Type B pancreatic cell (in vitro differentiated cells): ENCODE measurements around the gene ZNF217. TPM values are rescaled to one million over a fixed set of nuclear protein-coding genes. Genes with fewer than 3 reads are reported as not detected.
A peak's percentile ranks its signal among the peaks of the same experiment; 100 is the strongest.
"Not testable (repeated sequence)": the region's sequence is repeated elsewhere in the genome, so short reads cannot be mapped to it uniquely, and the experiment has no call there.

Source experiments
- DNase-seq: peaks from one replicate; pipeline ENCODE4 v3.0.0; 2021; ENCODE audit warnings: mixed read lengths; ENCODE audit not compliant: unreplicated experiment; ENCODE audit errors: extremely low spot score
- H3K27ac Mint-ChIP-seq: 2 replicates; pipeline ENCODE4 v1.8.0; 2021; ENCODE audit warnings: mild to moderate bottlenecking, mixed read lengths
- H3K27me3 Mint-ChIP-seq: 2 replicates; pipeline ENCODE4 v1.8.0; 2021; ENCODE audit warnings: mixed read lengths
- H3K36me3 Mint-ChIP-seq: 2 replicates; pipeline ENCODE4 v1.8.0; 2021; ENCODE audit warnings: mixed read lengths
- H3K4me1 Mint-ChIP-seq: one replicate; pipeline ENCODE4 v1.8.0; 2021; ENCODE audit warnings: mixed read lengths; ENCODE audit not compliant: unreplicated experiment
- H3K4me3 Mint-ChIP-seq: 2 replicates; pipeline ENCODE4 v1.8.0; 2021; ENCODE audit warnings: mild to moderate bottlenecking, mixed read lengths
- H3K9me3 Mint-ChIP-seq: 2 replicates; pipeline ENCODE4 v1.8.0; 2021; ENCODE audit warnings: mixed read lengths
- CTCF ChIP-seq: fragments of 200-600 bp; sonication (generic); conservative IDR thresholded peaks from 2 replicates; pipeline ENCODE4 v1.5.0; 2021; ENCODE audit warnings: antibody characterized with exemption, mild to moderate bottlenecking
- total RNA-seq: library from RNA; stranded (reverse); gene quantifications from 2 replicates; pipeline ENCODE4 v1.2.1, GENCODE V29; 2021; ENCODE audit warnings: low replicate concordance

Gene ZNF217
- total RNA-seq, 1 donor from 2014 or later = 32.8 TPM

DNA sequence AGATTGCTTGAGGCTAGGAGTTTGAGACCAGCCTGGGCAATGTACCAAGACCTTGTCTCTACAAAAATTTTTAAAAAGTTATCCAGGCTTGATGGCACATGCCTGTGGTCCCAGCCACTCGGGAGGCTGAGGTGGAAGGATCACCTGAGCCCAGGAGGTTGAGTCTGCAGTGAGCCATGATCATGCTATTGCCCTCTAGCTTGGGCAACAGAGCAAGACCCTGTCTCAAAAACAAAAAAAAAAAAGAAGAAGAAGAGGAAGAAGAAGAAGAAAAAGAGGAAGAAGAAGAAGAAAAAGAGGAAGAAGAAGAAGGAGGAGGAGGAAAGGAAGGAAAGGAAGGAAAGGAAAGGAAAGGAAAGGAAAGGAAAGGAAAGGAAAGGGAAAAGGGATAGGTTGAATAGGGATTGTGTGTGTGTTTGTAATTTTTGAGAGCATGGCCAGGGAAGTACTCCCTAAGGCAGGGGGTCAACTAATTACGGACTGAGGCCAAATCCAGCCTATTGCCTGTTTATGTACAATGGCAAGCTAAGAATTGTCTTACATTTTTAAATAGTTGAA is 43.0 kb upstream of the ZNF217 start:
- TF ChIP-seq CTCF = no peak

GRCh38 chr20:53635221-53635620 is 41.6 kb upstream of the ZNF217 start:
- Mint-ChIP-seq H3K9me3 (no peaks in the 10 kb centered on the region), H3K27me3 (no peaks in the 10 kb centered on the region), H3K36me3 (no peaks in the 10 kb centered on the region), H3K4me3 (no peak overlapping the region), H3K4me1 (peaks cover 6% of the 10 kb centered on the region), H3K27ac (peak overlapping the region; percentile 11)
- no peak for DNase-seq
- no peak for TF ChIP-seq CTCF

More for the DNA sequence above, 43.0 kb upstream of the ZNF217 start:
- H3K27me3 Mint-ChIP-seq = no peaks in the 10 kb centered on the region
- no peaks in the 10 kb centered on the region for H3K36me3 Mint-ChIP-seq
- no peak for DNase-seq
- peak overlapping the region; percentile 20 for H3K27ac Mint-ChIP-seq
- H3K4me3 Mint-ChIP-seq = no peak overlapping the region
- peaks cover 10% of the 10 kb centered on the region for H3K4me1 Mint-ChIP-seq
- H3K9me3 Mint-ChIP-seq = no peaks in the 10 kb centered on the region

GRCh38 chr20:53631909-53632662 is 38.4 kb upstream of the ZNF217 start:
- Mint-ChIP-seq H3K27me3 (no peaks in the 10 kb centered on the region), H3K36me3 (no peaks in the 10 kb centered on the region), H3K4me1 (peaks cover 6% of the 10 kb centered on the region), H3K9me3 (no peaks in the 10 kb centered on the region), H3K27ac (no peak overlapping the region), H3K4me3 (no peak overlapping the region)
- no peak for TF ChIP-seq CTCF
- DNase-seq = no peak

DNA sequence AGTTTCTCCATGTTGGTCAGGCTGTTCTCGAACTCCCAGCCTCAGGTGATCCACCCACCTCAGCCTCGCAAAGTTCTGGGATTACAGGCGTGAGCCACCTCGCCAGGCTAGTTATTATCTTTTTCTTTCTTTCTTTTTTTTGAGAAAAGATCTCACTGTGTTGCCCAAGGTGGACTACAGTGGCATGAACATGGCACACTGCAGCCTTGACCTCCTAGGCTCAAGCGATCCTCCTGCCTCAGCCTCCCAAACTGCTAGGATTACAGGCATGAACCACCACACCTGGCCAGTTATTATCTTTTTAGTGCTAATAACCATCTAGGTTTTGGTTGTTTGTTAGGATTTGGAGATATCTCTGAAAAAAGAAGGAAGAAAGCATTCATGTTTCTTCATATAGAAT is 35.8 kb upstream of the ZNF217 start:
- H3K36me3 Mint-ChIP-seq = no peaks in the 10 kb centered on the region
- H3K4me3 Mint-ChIP-seq = no peak overlapping the region
- no peak for DNase-seq
- no peaks in the 10 kb centered on the region for H3K27me3 Mint-ChIP-seq
- TF ChIP-seq CTCF = no peak
- H3K4me1 Mint-ChIP-seq = no peaks in the 10 kb centered on the region
- H3K9me3 Mint-ChIP-seq = no peaks in the 10 kb centered on the region
- H3K27ac Mint-ChIP-seq = no peak overlapping the region

GRCh38 chr20:53628758-53629157 is 35.1 kb upstream of the ZNF217 start:
- not testable (repeated sequence) for H3K36me3 Mint-ChIP-seq, H3K27ac Mint-ChIP-seq, H3K9me3 Mint-ChIP-seq, H3K4me1 Mint-ChIP-seq, H3K4me3 Mint-ChIP-seq, H3K27me3 Mint-ChIP-seq, DNase-seq

GRCh38 chr20:53628076-53628475 is 34.4 kb upstream of the ZNF217 start:
- DNase-seq = no peak
- H3K4me1 Mint-ChIP-seq = peaks cover 10% of the 10 kb centered on the region
- no peak overlapping the region for H3K27ac Mint-ChIP-seq
- no peak for TF ChIP-seq CTCF
- no peak overlapping the region for H3K4me3 Mint-ChIP-seq
- no peaks in the 10 kb centered on the region for H3K36me3 Mint-ChIP-seq
- H3K9me3 Mint-ChIP-seq = no peaks in the 10 kb centered on the region
- no peaks in the 10 kb centered on the region for H3K27me3 Mint-ChIP-seq

DNA sequence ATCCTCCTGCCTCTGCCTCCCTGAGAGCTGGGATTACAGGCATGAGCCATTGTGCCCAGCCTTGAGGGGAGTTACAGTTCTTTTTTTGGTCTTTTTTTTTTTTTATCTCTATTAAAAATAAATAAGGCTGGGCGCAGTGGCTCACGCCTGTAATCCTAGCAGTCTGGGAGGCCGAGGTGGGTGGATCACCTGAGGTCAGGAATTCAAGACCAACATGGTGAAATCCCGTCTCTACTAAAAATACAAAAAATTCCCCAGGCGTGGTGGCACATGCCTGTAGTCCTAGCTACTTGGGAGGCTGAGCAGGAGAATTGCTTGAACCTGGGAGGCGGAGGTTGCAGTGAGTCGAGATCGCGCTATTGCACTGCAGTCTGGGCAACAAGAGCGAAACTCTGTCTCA is 33.4 kb upstream of the ZNF217 start:
- not testable (repeated sequence) for H3K27me3 Mint-ChIP-seq, H3K9me3 Mint-ChIP-seq, H3K27ac Mint-ChIP-seq, DNase-seq, H3K4me3 Mint-ChIP-seq, H3K36me3 Mint-ChIP-seq
- peaks cover 19% of the 10 kb centered on the region for H3K4me1 Mint-ChIP-seq
